GM12892 (cell line): ENCODE measurements around the gene TF.

ENCODE experiments used
- POLR2A ChIP-seq: IDR thresholded peaks from 2 replicates; pipeline ENCODE4 v1.6.1; 2011; ENCODE audit warnings: low read depth, low read length, control low read depth
- POLR2AphosphoS5 ChIP-seq: IDR thresholded peaks from 2 replicates; pipeline ENCODE4 v1.6.1; 2011; ENCODE audit warnings: low read depth, low read length, control low read depth
- TAF1 ChIP-seq: IDR thresholded peaks from 2 replicates; pipeline ENCODE4 v1.6.1; 2011; ENCODE audit warnings: low read depth, mild to moderate bottlenecking, control low read depth, low read length, borderline replicate concordance

DNA sequence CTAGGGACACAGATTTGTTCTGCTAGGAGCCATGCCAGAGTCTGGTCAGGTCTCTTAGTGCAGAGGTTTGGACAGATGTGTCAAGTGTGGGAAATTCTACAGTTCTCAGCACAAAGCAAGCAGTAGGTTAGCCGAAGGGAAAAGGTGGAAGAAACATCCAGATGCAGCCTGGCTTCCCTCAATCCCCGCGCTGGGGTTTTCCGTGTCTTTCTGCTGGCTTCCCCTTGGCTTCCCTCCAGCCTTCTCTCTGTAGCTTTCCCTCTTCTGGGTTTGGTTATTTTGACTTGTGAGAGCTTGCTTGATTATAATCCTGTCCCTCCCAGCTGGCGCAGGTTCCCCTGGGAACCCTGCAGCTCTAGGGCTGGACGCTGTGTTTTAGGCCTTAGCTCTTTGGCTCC, 4.1 kb downstream of the TF start:
- TF ChIP-seq POLR2A (no peak), POLR2AphosphoS5 (no peak), TAF1 (no peak)
